ENCODE results near the gene WDFY4. TPM values are rescaled to one million over a fixed set of nuclear protein-coding genes. Genes with fewer than 3 reads are reported as not detected.

Gene WDFY4
- total RNA-seq, 1 donor from 2014 or later: 0.25 TPM

- Mint-ChIP-seq H3K27ac (ENCODE audit: unreplicated experiment) (no peak overlapping the region), H3K4me3 (ENCODE audit: unreplicated experiment) (no peak overlapping the region), H3K36me3 (ENCODE audit: low read depth, unreplicated experiment) (no peaks in the 10 kb centered on the region), H3K27me3 (ENCODE audit: low read depth, unreplicated experiment) (no peaks in the 10 kb centered on the region), H3K4me1 (ENCODE audit: low read depth, unreplicated experiment) (no peaks in the 10 kb centered on the region), H3K9me3 (ENCODE audit: unreplicated experiment) (peaks cover 4% of the 10 kb centered on the region)
- H3K36me3 ChIP-seq (ENCODE audit: insufficient read depth, low read length): no peaks in the 10 kb centered on the region
- H3K79me2 ChIP-seq (ENCODE audit: insufficient read depth, low read length): no peaks in the 10 kb centered on the region
- no peak overlapping the region for H3K27ac ChIP-seq (ENCODE audit: low read depth, low read length)
- no peaks in the 10 kb centered on the region for H3K4me1 ChIP-seq (ENCODE audit: insufficient read depth, low read length)
- no peaks in the 10 kb centered on the region for H3K9me3 ChIP-seq (ENCODE audit: insufficient read depth, low read depth, low read length)
- H2AFZ ChIP-seq (ENCODE audit: low read depth, low read length): no peak overlapping the region
- FAIRE-seq: no peak
- H3K9ac ChIP-seq (ENCODE audit: low read length): no peak overlapping the region
- H4K20me1 ChIP-seq (ENCODE audit: insufficient read depth, low read length): no peaks in the 10 kb centered on the region
- H3K4me3 ChIP-seq (ENCODE audit: insufficient read depth, low read depth, low read length): no peak overlapping the region
- TF ChIP-seq EZH2 (IDR thresholded peaks at IDR 0.05; ENCODE audit: insufficient read depth, low read length): no peak
- no peak for TF ChIP-seq CTCF (IDR thresholded peaks at IDR 0.05; ENCODE audit: insufficient read depth, low read depth, low read length)
- H3K27me3 ChIP-seq (ENCODE audit: insufficient read depth, low read length): peaks cover 10% of the 10 kb centered on the region
- H3K4me2 ChIP-seq (ENCODE audit: low read length): no peak overlapping the region
- no peak for DNase-seq (ENCODE audit: low read depth)
These were observed 16.6 kb upstream of the WDFY4 start for GRCh38 chr10:48667960-48668590.

GRCh38 chr10:48670978-48671913, 13.4 kb upstream of the WDFY4 start:
- Mint-ChIP-seq H3K9me3 (ENCODE audit: unreplicated experiment) (no peaks in the 10 kb centered on the region), H3K4me3 (ENCODE audit: unreplicated experiment) (no peak overlapping the region), H3K4me1 (ENCODE audit: low read depth, unreplicated experiment) (no peaks in the 10 kb centered on the region), H3K27me3 (ENCODE audit: low read depth, unreplicated experiment) (no peaks in the 10 kb centered on the region), H3K27ac (ENCODE audit: unreplicated experiment) (no peak overlapping the region), H3K36me3 (ENCODE audit: low read depth, unreplicated experiment) (no peaks in the 10 kb centered on the region)
- TF ChIP-seq EZH2 (IDR thresholded peaks at IDR 0.05; ENCODE audit: insufficient read depth, low read length) (no peak), CTCF (IDR thresholded peaks at IDR 0.05; ENCODE audit: insufficient read depth, low read depth, low read length) (no peak)
- no peaks in the 10 kb centered on the region for H4K20me1 ChIP-seq (ENCODE audit: insufficient read depth, low read length)
- no peaks in the 10 kb centered on the region for H3K36me3 ChIP-seq (ENCODE audit: insufficient read depth, low read length)
- no peak overlapping the region for H3K4me2 ChIP-seq (ENCODE audit: low read length)
- no peak overlapping the region for H3K4me3 ChIP-seq (ENCODE audit: insufficient read depth, low read depth, low read length)
- H3K9ac ChIP-seq (ENCODE audit: low read length): no peak overlapping the region
- no peak overlapping the region for H2AFZ ChIP-seq (ENCODE audit: low read depth, low read length)
- FAIRE-seq (no peak), DNase-seq (ENCODE audit: low read depth) (no peak)
- H3K9me3 ChIP-seq (ENCODE audit: insufficient read depth, low read depth, low read length): no peaks in the 10 kb centered on the region
- H3K27ac ChIP-seq (ENCODE audit: low read depth, low read length): no peak overlapping the region
- peaks cover 3% of the 10 kb centered on the region for H3K27me3 ChIP-seq (ENCODE audit: insufficient read depth, low read length)
- no peaks in the 10 kb centered on the region for H3K4me1 ChIP-seq (ENCODE audit: insufficient read depth, low read length)
- H3K79me2 ChIP-seq (ENCODE audit: insufficient read depth, low read length): no peaks in the 10 kb centered on the region

Measured in astrocyte (in vitro differentiated cells and primary cell).